Gastroesophageal sphincter (tissue), 3 donors: ENCODE data around the gene ATP2A3.

Experiments
- CTCF ChIP-seq, 4 experiments: fragments of 200-600 bp in 2 of 4; fragments of 450-650 bp in 2 of 4; sonication (generic) in 1 of 4; IDR thresholded peaks; one replicate each; pipeline ENCODE4 v1.5.1; 2017 to 2019; ENCODE audit warnings: antibody characterized with exemption in 4 of 4, mild to moderate bottlenecking in 2 of 4, moderate library complexity in 2 of 4
- EP300 ChIP-seq: sonication (generic); formaldehyde crosslinking; IDR thresholded peaks from one replicate; pipeline ENCODE4 v1.6.1; 2017; ENCODE audit warnings: antibody characterized with exemption, mild to moderate bottlenecking
- POLR2AphosphoS5 ChIP-seq: sonication (generic); formaldehyde crosslinking; IDR thresholded peaks from one replicate; pipeline ENCODE4 v1.6.1; 2017; ENCODE audit warnings: antibody characterized with exemption

GRCh38 chr17:3917391-3917931 lies 46.8 kb downstream of the ATP2A3 start:
- TF ChIP-seq CTCF (IDR thresholded peaks at IDR 0.05) (no peak), EP300 (no peak), POLR2AphosphoS5 (no peak)
